K562 (cell line): ENCODE data around the gene SLC25A33. TPM values are rescaled to one million over a fixed set of nuclear protein-coding genes. Genes with fewer than 3 reads are reported as not detected.
"Not testable (repeated sequence)": the region's sequence is repeated elsewhere in the genome, so short reads cannot be mapped to it uniquely, and the experiment has no call there.

Experiments used
- ATAC-seq: fragments of 200-7000 bp; cut with Tn5 transposase; 3 replicates; pipeline ENCODE4 v1.9.1; 2020; ENCODE audit warnings: moderate library complexity
- BruUV-seq: library from RNA; stranded (reverse); fragments of 400-500 nt; replicated peaks from 2 replicates; lab custom pipeline; 2021; lab: Mats Ljungman, UMichigan
- CTCF ChIA-PET: fragments of 300-600 bp; formaldehyde crosslinking; extraction: SDS; loops from one replicate; lab custom pipeline; 2021; ENCODE audit warnings: low intra/inter-chr PET ratio; lab: Yijun Ruan, JAX
- POLR2A ChIA-PET: fragments of 300-600, 350-650 bp; sonication (Branson Sonifier 250); formaldehyde crosslinking; extraction: SDS; loops from one replicate; lab custom pipeline; 2021; ENCODE audit warnings: antibody characterized with exemption, inconsistent platforms; lab: Yijun Ruan, JAX
- DNase-seq, 4 experiments: peaks; one replicate each; pipeline versions ENCODE4 v3.0.0 to v3.0.0-alpha.2; 2011 to 2018; ENCODE audit warnings: low spot score in 3 of 4, mixed read lengths in 3 of 4; ENCODE audit errors: extremely low read depth in 1 of 4
- FAIRE-seq: peaks from 2 replicates; lab custom pipeline; 2011; peaks lifted over from hg19 to GRCh38; lab: Jason Lieb, UNC
- H2AFZ ChIP-seq: 2 replicates; pipeline ENCODE4 v1.6.0; 2011; ENCODE audit warnings: low read depth, low read length, control low read depth, inconsistent platforms
- H3K27ac ChIP-seq: fragments of 200-600 bp; 3 replicates; pipeline ENCODE4 v1.8.0; 2011; ENCODE audit warnings: low read depth, mild to moderate bottlenecking, control low read depth, inconsistent platforms, low read length, moderate library complexity, mixed read lengths; ENCODE audit errors: extremely low read depth
- H3K27me3 ChIP-seq, 2 experiments: fragments of 300-600 bp in 1 of 2; 2 replicates in 1 of 2; 3 replicates in 1 of 2; pipeline versions ENCODE4 v1.6.0 to v1.8.0; 2011; ENCODE audit warnings: inconsistent platforms in 2 of 2, low read length in 2 of 2, mild to moderate bottlenecking in 1 of 2, mixed read lengths in 1 of 2, moderate library complexity in 1 of 2; ENCODE audit not compliant: control insufficient read depth in 2 of 2, insufficient read depth in 2 of 2
- H3K36me3 ChIP-seq: fragments of 300-600 bp; 3 replicates; pipeline ENCODE4 v1.8.0; 2011; ENCODE audit warnings: mild to moderate bottlenecking, low read length, inconsistent platforms; ENCODE audit not compliant: control insufficient read depth, insufficient read depth
- H3K4me1 ChIP-seq, 2 experiments: fragments of 200-600 bp in 1 of 2; replicated peaks in 1 of 2; 2 replicates in 1 of 2; 3 replicates in 1 of 2; pipeline versions ENCODE4 v1.5.1 to v1.8.0; 2011; ENCODE audit warnings: inconsistent platforms in 2 of 2, low read length in 2 of 2, mild to moderate bottlenecking in 1 of 2, mixed read lengths in 1 of 2, moderate library complexity in 1 of 2; ENCODE audit not compliant: control insufficient read depth in 2 of 2, insufficient read depth in 2 of 2
- H3K4me2 ChIP-seq: 2 replicates; pipeline ENCODE4 v1.6.1; 2011; ENCODE audit warnings: low read length, control low read depth, inconsistent platforms, mixed read lengths; ENCODE audit not compliant: insufficient read depth
- H3K4me3 ChIP-seq: fragments of 200-600 bp; sonication (generic), shearing (Covaris generic); 2 replicates; pipeline ENCODE4 v1.5.1; 2016; ENCODE audit warnings: control low read depth, inconsistent platforms
- H3K79me2 ChIP-seq: fragments of 200-600 bp; 3 replicates; pipeline ENCODE4 v1.8.0; 2011; ENCODE audit warnings: low read length, inconsistent platforms; ENCODE audit not compliant: control insufficient read depth, insufficient read depth
- H3K9ac ChIP-seq, 2 experiments: 2 replicates each; pipeline versions ENCODE4 v1.6.0 to v1.6.1; 2011; ENCODE audit warnings: low read depth in 2 of 2, low read length in 2 of 2, control low read depth in 1 of 2, inconsistent platforms in 1 of 2, mild to moderate bottlenecking in 1 of 2, mixed read lengths in 1 of 2; ENCODE audit not compliant: insufficient read depth in 1 of 2
- H3K9me1 ChIP-seq: one replicate; pipeline ENCODE4 v1.6.0; 2011; ENCODE audit warnings: inconsistent platforms, mild to moderate bottlenecking, low read length, moderate library complexity; ENCODE audit not compliant: control insufficient read depth, insufficient read depth
- H3K9me3 ChIP-seq: replicated peaks from 2 replicates; pipeline ENCODE4 v1.5.1; 2011; ENCODE audit warnings: low read depth, low read length, inconsistent platforms; ENCODE audit not compliant: control insufficient read depth, insufficient read depth
- H4K20me1 ChIP-seq: replicated peaks from 2 replicates; pipeline ENCODE4 v1.6.1; 2011; ENCODE audit warnings: low read length, inconsistent platforms, mixed read lengths; ENCODE audit not compliant: control insufficient read depth, insufficient read depth
- ATF3 ChIP-seq, 2 experiments: fragments of 450-650 bp in 1 of 2; sonication (generic) in 1 of 2; formaldehyde crosslinking in 1 of 2; IDR thresholded peaks in 1 of 2; conservative IDR thresholded peaks in 1 of 2; 2 replicates each; pipeline versions ENCODE4 v1.6.1 to v1.8.1; 2016 to 2023; ENCODE audit warnings: mild to moderate bottlenecking in 2 of 2, moderate library complexity in 2 of 2, inconsistent platforms in 1 of 2, missing genetic modification reagents in 1 of 2
- ATF7 ChIP-seq: fragments of 450-650 bp; IDR thresholded peaks from 2 replicates; pipeline ENCODE4 v1.7.1; 2014; ENCODE audit warnings: mild to moderate bottlenecking, moderate library complexity
- DPF2 ChIP-seq: fragments of 450-650 bp; IDR thresholded peaks from 2 replicates; pipeline ENCODE4 v1.6.1; 2016
- JUN ChIP-seq, 2 experiments: sonication (generic) in 1 of 2; formaldehyde crosslinking in 1 of 2; IDR thresholded peaks; 2 replicates each; pipeline versions ENCODE4 v1.6.1 to v1.8.0; 2012 to 2022; ENCODE audit warnings: borderline replicate concordance in 2 of 2, mild to moderate bottlenecking in 2 of 2, improper control_type of control experiment in 1 of 2, low read depth in 1 of 2, low read length in 1 of 2, missing genetic modification reagents in 1 of 2
- JUND ChIP-seq, 2 experiments: IDR thresholded peaks; 2 replicates in 1 of 2; 3 replicates in 1 of 2; pipeline ENCODE4 v1.6.1; 2011; ENCODE audit warnings: borderline replicate concordance in 2 of 2, low read depth in 2 of 2, low read length in 2 of 2, improper control_type of control experiment in 1 of 2, missing biosample characterization in 1 of 2, missing genetic modification characterization in 1 of 2, missing genetic modification reagents in 1 of 2
- NRF1 ChIP-seq, 2 experiments: fragments of 450-650 bp; IDR thresholded peaks in 1 of 2; conservative IDR thresholded peaks in 1 of 2; 2 replicates each; pipeline ENCODE4 v1.6.1; 2014; ENCODE audit warnings: mild to moderate bottlenecking in 2 of 2
- SPI1 ChIP-seq: IDR thresholded peaks from 2 replicates; pipeline ENCODE4 v1.6.1; 2011; ENCODE audit warnings: low read depth, low read length, control low read depth, borderline replicate concordance
- WGBS: fragments of 100-300 bp; shearing (Covaris generic); methylation state at CpG from one replicate; pipeline ENCODE4 v1.1.6; 2016; ENCODE audit warnings: low coverage, mixed read lengths; ENCODE audit not compliant: insufficient coverage; ENCODE audit errors: missing lambda C conversion rate; 5-methylcytosine and 5-hydroxymethylcytosine counted together
- in situ Hi-C: fragments of 300-500 bp; cut with MboI; formaldehyde crosslinking; loops from 4 replicates; pipeline ENCODE4 v1.15.0; 2018; ENCODE audit warnings: inconsistent platforms, mixed read lengths
- intact Hi-C: fragments of 100-400 bp; cut with micrococcal nuclease; formaldehyde crosslinking; loops from 2 replicates; pipeline ENCODE4 v1.14.2; 2022
- polyA plus RNA-seq, 8 experiments: library from polyadenylated mRNA; depleted of rRNA in 4 of 8; stranded (reverse) in 5 of 8; unstranded in 3 of 8; fragments of >200 nt; fragmentation: Nextera tagmentation in 2 of 8; fragmentation: Illumina TruSeq in 1 of 8; extraction: Ambion mirVana in 2 of 8; extraction: Trizol in 1 of 8; gene quantifications; 2 replicates each; pipeline versions ENCODE4 v1.2.1 to v1.2.3, GENCODE V29; 2011 to 2014; ENCODE audit warnings: inconsistent platforms in 1 of 8, missing spikeins in 1 of 8
- total RNA-seq, 7 experiments: library from RNA; depleted of rRNA in 6 of 7; stranded (reverse); fragments of >200 nt in 6 of 7; fragmentation: Illumina TruSeq in 2 of 7; extraction: Trizol in 2 of 7; gene quantifications; 2 replicates each; pipeline versions ENCODE4 v1.2.1 to v1.2.3, GENCODE V29; 2011 to 2021; ENCODE audit warnings: low replicate concordance in 1 of 7

SLC25A33 gene
- total and polyA plus RNA-seq, 9 of the 15 experiments (the other 6 are each of a cell fraction or from before 2014, with no cell fraction given): 3.2 to 23.5 (median 17.5) TPM

- no peak overlapping the region for H3K4me2 ChIP-seq
These were observed 29.1 kb upstream of the SLC25A33 start for GRCh38 chr1:9510130-9510529.

GRCh38 chr1:9515550-9515949 is 23.7 kb upstream of the SLC25A33 start:
- H3K79me2 ChIP-seq; BruUV-seq; H3K36me3 ChIP-seq; H3K9me1 ChIP-seq; H3K9me3 ChIP-seq; H3K4me3 ChIP-seq; H3K27ac ChIP-seq; H3K4me2 ChIP-seq; H2AFZ ChIP-seq; H4K20me1 ChIP-seq; DNase-seq; H3K4me1 ChIP-seq; intact Hi-C loops; ATAC-seq; FAIRE-seq; in situ Hi-C loops; CTCF ChIA-PET; H3K9ac ChIP-seq; TF ChIP-seq JUN (CRISPR knock-in tag; IDR thresholded peaks at IDR 0.05; ENCODE audit: borderline replicate concordance); ATF3 (CRISPR knock-in tag; conservative IDR thresholded peaks at IDR 0.05): not testable (repeated sequence)
- POLR2A ChIA-PET: interaction anchor here (0.6 to 1.4 kb wide), 2 partner anchors 10 to 13 kb away, joined by 3 read pairs; no protein-coding TSS in a partner anchor
- TF ChIP-seq JUN (IDR thresholded peaks at IDR 0.05; ENCODE audit: borderline replicate concordance, low read depth, low read length) (0 out of 2 replicates have a peak, but pooled peaks have one; percentile 37), ATF3 (IDR thresholded peaks at IDR 0.05) (peak; percentile 63), JUND (IDR thresholded peaks at IDR 0.05; ENCODE audit: borderline replicate concordance, low read depth, low read length) (peak; percentile 43; the same call in 1 of the 2 replicates), JUND (tag; IDR thresholded peaks at IDR 0.05; ENCODE audit: borderline replicate concordance, low read depth, low read length) (peak; percentile 34; the same call in 2 of the 3 replicates), ATF7 (peak; percentile 80), DPF2 (0 out of 2 replicates have a peak, but pooled peaks have one; percentile 14)
- 16% methylated on average over 9 of the region's 9 CpGs for WGBS
- peaks cover 10 to 25% of the 10 kb centered on the region in 2 experiments; a peak in 3 of 5 replicates for H3K27me3 ChIP-seq

More at GRCh38 chr1:9510130-9510529, 29.1 kb upstream of the SLC25A33 start:
- no peak overlapping the region for H3K27ac ChIP-seq
- ATAC-seq (no peak), DNase-seq (no peak), FAIRE-seq (no peak)
- no peaks in the 10 kb centered on the region for H3K79me2 ChIP-seq
- no peak overlapping the region for H3K4me3 ChIP-seq
- peaks cover 37 to 52% of the 10 kb centered on the region in 2 experiments for H3K27me3 ChIP-seq
- H3K9me3 ChIP-seq: no peaks in the 10 kb centered on the region
- in situ Hi-C loops: no loop called here
- WGBS: 13% methylated on average over 6 of the region's 6 CpGs
- H3K9ac ChIP-seq: no peak overlapping the region
- H2AFZ ChIP-seq: no peak overlapping the region
- no peaks in the 10 kb centered on the region for H3K9me1 ChIP-seq
- H3K4me1 ChIP-seq: peaks cover 0 to 2% of the 10 kb centered on the region in 2 experiments; a peak in 2 of 5 replicates
- POLR2A ChIA-PET: interaction anchor here (0.8 kb wide), 1 partner anchor 29 kb away, joined by 3 read pairs; the partner anchor contains the start of gene SLC25A33
- CTCF ChIA-PET: no interaction called here
- TF ChIP-seq NRF1 (conservative IDR thresholded peaks at IDR 0.05 in 1 of 2, IDR thresholded peaks at IDR 0.05 in 1 of 2) (no peak), SPI1 (peak; percentile 77)
- TF ChIP-seq, all 486 proteins: peak for 1
- no peaks in the 10 kb centered on the region; the same call in 1 of the 2 replicates for H4K20me1 ChIP-seq
- no peaks in the 10 kb centered on the region for H3K36me3 ChIP-seq
- intact Hi-C loops: no loop called here
- no TSS peak for BruUV-seq
